ENCODE measurements around the gene MYO19. TPM values are rescaled to one million over a fixed set of nuclear protein-coding genes. Genes with fewer than 3 reads are reported as not detected.
"Not testable (repeated sequence)": the region's sequence is repeated elsewhere in the genome, so short reads cannot be mapped to it uniquely, and the experiment has no call there.

The MYO19 gene
- total RNA-seq, 1 donor from 2014 or later: 45.2 TPM

GRCh38 chr17:36461330-36462110, 73.1 kb downstream of the MYO19 start:
- DNase-seq (ENCODE audit: low read depth): no peak

GRCh38 chr17:36460265-36460937, 74.3 kb downstream of the MYO19 start:
- DNase-seq (ENCODE audit: low read depth): no peak

- no peak for DNase-seq (ENCODE audit: low read depth)
Measured at GRCh38 chr17:36459601-36460000, 75.1 kb downstream of the MYO19 start.

GRCh38 chr17:36459045-36459444, 75.6 kb downstream of the MYO19 start:
- DNase-seq (ENCODE audit: low read depth): no peak

GRCh38 chr17:36457701-36458100, 77.0 kb downstream of the MYO19 start:
- DNase-seq (ENCODE audit: low read depth): not testable (repeated sequence)

GRCh38 chr17:36452888-36453287, 81.8 kb downstream of the MYO19 start:
- not testable (repeated sequence) for DNase-seq (ENCODE audit: low read depth)

- not testable (repeated sequence) for DNase-seq (ENCODE audit: low read depth)
Measured at GRCh38 chr17:36449997-36450396, 84.7 kb downstream of the MYO19 start.

Other genes with a start within 250 kb of the MYO19 start
- not detected in 2 replicates for gene TBC1D3G, start 211.0 kb downstream of the MYO19 start, total RNA-seq
- gene TBC1D3H, start 146.4 kb downstream of the MYO19 start, total RNA-seq: not detected in 2 replicates
- gene ZNHIT3, start 48.2 kb downstream of the MYO19 start, total RNA-seq: 26.8 and 31.8 TPM in 2 replicates
- 9.7 and 11.6 TPM in 2 replicates for gene PIGW, start 119 bp upstream of the MYO19 start, total RNA-seq
- gene GGNBP2, start 10.1 kb upstream of the MYO19 start, total RNA-seq: 42.4 and 88.2 TPM in 2 replicates
- gene DHRS11, start 57.0 kb upstream of the MYO19 start, total RNA-seq: 11.6 and 13.0 TPM in 2 replicates
- gene MRM1, start 66.7 kb upstream of the MYO19 start, total RNA-seq: 7.6 and 8.0 TPM in 2 replicates

All from renal cortical epithelial cell (primary cell).